Stimulated activated CD4-positive, alpha-beta T cell treated with anti-CD3 and anti-CD28 coated beads, Interleukin-2, amount 100 ng/mL, for 48 hours (primary cell): ENCODE measurements around the gene CMA1.

Experiments
- DNase-seq, 2 donors: peaks; one replicate each; pipeline ENCODE4 v3.0.0-alpha.2; 2020

The CMA1 gene

DNA sequence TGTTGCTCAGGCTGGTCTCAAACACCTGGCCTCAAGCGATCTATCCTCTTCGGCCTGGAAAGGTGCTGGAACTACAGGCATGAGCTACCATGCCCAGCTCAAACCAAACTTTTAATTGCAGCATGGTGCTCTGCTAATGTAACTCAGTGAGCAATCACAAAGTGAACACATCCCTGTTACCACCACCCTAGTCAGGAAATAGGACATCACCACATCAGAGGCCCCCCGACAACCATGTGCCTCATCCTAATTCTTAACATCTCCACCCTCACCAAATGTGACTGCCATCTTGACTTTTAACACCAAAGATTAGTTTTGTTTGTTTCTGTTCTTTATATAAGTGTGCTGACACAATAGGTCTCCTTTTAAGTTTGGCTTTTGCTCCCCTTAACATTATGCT lies 42.7 kb downstream of the CMA1 start:
- DNase-seq, result no peak

DNA sequence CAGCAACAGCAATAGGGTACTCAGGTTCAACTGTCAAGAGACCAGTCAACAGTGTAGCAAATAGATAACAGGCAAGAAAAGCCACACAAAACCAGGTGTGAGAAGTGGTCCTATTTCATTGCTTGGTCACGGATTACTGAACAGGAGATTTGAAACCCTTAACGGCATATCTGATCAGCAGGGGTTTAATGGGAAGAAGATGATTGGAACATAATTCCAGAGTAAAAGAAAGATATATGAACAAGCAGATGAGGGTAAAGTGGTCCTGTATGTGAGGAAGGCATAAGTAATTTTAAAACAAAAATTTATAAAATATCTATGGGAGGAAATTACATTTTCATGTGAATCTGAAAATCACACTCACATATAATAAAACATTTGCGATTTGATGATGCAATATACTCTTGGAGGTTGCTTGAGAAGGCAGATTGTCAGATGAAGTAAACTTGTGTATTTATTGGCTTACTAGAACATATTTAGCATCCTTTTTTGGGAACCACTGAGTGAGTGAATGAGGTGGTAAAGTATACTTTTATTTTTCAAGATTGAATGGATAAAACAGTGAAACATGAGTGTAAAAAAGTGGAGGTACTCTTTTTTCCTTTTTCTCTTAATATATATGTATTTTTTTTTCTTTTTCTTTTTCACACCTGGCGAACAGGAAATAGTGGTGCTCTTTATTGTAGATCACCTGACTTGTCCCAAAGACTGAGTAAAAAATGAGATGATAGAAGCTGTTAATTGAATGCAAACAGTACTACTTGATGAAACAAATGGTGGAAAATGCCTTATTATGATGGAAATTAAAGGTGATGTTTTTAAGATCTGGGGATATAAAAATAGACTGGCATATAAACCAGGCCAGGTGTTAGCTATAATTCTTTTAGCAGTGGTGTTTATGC lies 43.9 kb downstream of the CMA1 start:
- no peak for DNase-seq

GRCh38 chr14:24463017-24463883 lies 44.8 kb downstream of the CMA1 start:
- DNase-seq, result no peak

GRCh38 chr14:24461336-24461735 lies 46.7 kb downstream of the CMA1 start:
- no peak for DNase-seq

DNA sequence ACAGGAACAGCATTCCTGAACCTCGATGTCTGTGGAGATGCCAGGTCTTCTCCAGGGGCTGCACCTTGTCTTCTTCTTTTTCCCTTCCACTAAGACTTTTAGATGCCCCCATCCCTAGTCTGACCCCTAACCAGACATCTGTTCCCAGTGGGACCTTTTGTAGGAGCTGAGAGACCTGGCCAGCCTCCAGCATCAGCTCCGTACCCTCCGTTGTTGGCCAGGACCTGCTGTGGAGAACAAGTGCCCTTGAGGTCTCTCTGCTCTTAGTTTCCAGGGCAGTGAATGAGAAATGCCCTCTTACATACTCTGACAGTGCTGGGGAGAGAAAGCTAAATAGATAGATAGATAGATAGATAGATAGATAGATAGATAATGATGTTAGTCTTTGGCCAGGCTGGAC lies 48.7 kb downstream of the CMA1 start:
- no peak for DNase-seq

DNA sequence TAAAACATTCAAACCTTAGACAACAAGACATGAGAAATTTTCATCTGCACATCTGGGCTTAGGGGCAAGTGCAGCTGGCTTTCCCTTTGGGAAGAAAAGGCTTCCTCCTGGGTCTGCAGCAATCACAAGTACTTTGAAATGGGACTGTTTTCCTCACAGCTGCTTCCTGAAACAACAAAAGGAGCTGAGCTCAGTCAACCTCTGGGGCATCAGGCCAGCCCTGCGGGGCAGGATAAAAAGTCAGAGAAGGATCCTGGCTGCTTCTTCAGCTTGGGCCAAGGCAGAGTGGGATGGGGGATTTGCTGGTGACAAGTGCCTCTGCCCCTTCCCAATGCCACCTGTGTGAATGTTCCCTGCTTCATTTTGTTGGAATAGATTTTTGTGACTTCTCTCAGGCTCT lies 49.3 kb downstream of the CMA1 start:
- DNase-seq, result no peak

DNA sequence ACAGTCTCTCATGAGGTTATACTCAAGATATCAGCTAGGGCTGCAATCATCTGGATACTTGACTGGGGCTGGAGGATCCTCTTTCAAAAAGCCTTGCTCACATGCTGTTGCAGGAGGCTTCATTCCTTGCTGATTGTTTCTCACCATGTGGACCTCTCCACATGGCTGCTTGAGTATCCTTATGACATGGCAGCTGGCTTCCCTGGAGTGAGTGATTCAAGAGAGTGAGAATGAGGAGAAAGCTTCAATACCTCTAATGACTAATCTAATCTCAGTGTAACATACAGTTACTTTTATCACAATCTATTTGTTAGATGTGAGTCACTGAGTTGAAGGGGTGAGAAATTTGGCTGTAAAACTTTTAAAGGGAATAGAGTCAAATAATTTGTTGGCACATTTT lies 51.1 kb downstream of the CMA1 start:
- no peak for DNase-seq
